Liver (tissue), 9 donors: ENCODE measurements around the gene SMKR1. TPM values are rescaled to one million over a fixed set of nuclear protein-coding genes. Genes with fewer than 3 reads are reported as not detected.

Source experiments
- DNase-seq: peaks from one replicate; pipeline ENCODE4 v3.0.0-alpha.2; 2017; ENCODE audit warnings: low spot score
- H3K27ac ChIP-seq, 2 donors: one replicate each; pipeline ENCODE4 v1.7.0; 2013; ENCODE audit warnings: inconsistent platforms in 2 of 2, low read length in 2 of 2, control low read depth in 1 of 2, low read depth in 1 of 2, mild to moderate bottlenecking in 1 of 2
- H3K27me3 ChIP-seq, 4 donors: one replicate each; pipeline versions ENCODE4 v1.6.1 to v1.7.0; 2013; ENCODE audit warnings: low read length in 3 of 4, inconsistent platforms in 1 of 4, mild to moderate bottlenecking in 1 of 4, moderate library complexity in 1 of 4; ENCODE audit not compliant: control insufficient read depth in 4 of 4, insufficient read depth in 4 of 4
- H3K36me3 ChIP-seq, 4 donors: one replicate each; pipeline versions ENCODE4 v1.6.1 to v1.7.0; 2013; ENCODE audit warnings: low read length in 3 of 4, mild to moderate bottlenecking in 3 of 4, low read depth in 1 of 4, moderate library complexity in 1 of 4; ENCODE audit not compliant: control insufficient read depth in 4 of 4, insufficient read depth in 3 of 4
- H3K4me1 ChIP-seq, 4 donors: one replicate each; pipeline versions ENCODE4 v1.6.1 to v1.7.0; 2013; ENCODE audit warnings: low read length in 3 of 4, mild to moderate bottlenecking in 3 of 4, moderate library complexity in 1 of 4; ENCODE audit not compliant: control insufficient read depth in 4 of 4, insufficient read depth in 4 of 4
- H3K4me3 ChIP-seq, 3 donors: one replicate each; pipeline versions ENCODE4 v1.6.1 to v1.7.0; 2013; ENCODE audit warnings: low read length in 3 of 3, control low read depth in 1 of 3, low read depth in 1 of 3, mild to moderate bottlenecking in 1 of 3
- H3K9ac ChIP-seq, 2 donors: one replicate each; pipeline ENCODE4 v1.7.0; 2013; ENCODE audit warnings: low read length in 2 of 2, mild to moderate bottlenecking in 2 of 2, moderate library complexity in 2 of 2, control low read depth in 1 of 2, low read depth in 1 of 2
- H3K9me3 ChIP-seq, 4 donors: one replicate each; pipeline versions ENCODE4 v1.6.1 to v1.7.0; 2013; ENCODE audit warnings: low read length in 3 of 4; ENCODE audit not compliant: control insufficient read depth in 4 of 4
- EGR1 ChIP-seq, 2 donors: IDR thresholded peaks; 2 replicates each; pipeline ENCODE4 v1.6.1; 2016 to 2018; ENCODE audit warnings: antibody characterized with exemption in 2 of 2, low read depth in 2 of 2
- FOXA1 ChIP-seq: IDR thresholded peaks from 2 replicates; pipeline ENCODE4 v1.6.1; 2016; ENCODE audit warnings: antibody characterized with exemption
- FOXA2 ChIP-seq: IDR thresholded peaks from 2 replicates; pipeline ENCODE4 v1.6.1; 2016; ENCODE audit warnings: antibody characterized with exemption
- GABPA ChIP-seq, 2 donors: IDR thresholded peaks in 1 of 2; conservative IDR thresholded peaks in 1 of 2; 2 replicates each; pipeline ENCODE4 v1.6.1; 2016; ENCODE audit warnings: antibody characterized with exemption in 2 of 2, mild to moderate bottlenecking in 1 of 2, moderate library complexity in 1 of 2
- HNF4A ChIP-seq, 2 donors: conservative IDR thresholded peaks; 2 replicates each; pipeline ENCODE4 v1.6.1; 2016; ENCODE audit warnings: antibody characterized with exemption in 2 of 2, mild to moderate bottlenecking in 2 of 2
- HNF4G ChIP-seq: IDR thresholded peaks from 2 replicates; pipeline ENCODE4 v1.6.1; 2016; ENCODE audit warnings: antibody characterized with exemption
- JUND ChIP-seq, 2 donors: IDR thresholded peaks; 2 replicates each; pipeline ENCODE4 v1.6.1; 2016; ENCODE audit warnings: antibody characterized with exemption in 2 of 2
- NR2F2 ChIP-seq: IDR thresholded peaks from 2 replicates; pipeline ENCODE4 v1.6.1; 2016; ENCODE audit warnings: antibody characterized with exemption
- RAD21 ChIP-seq, 2 donors: IDR thresholded peaks; 2 replicates each; pipeline ENCODE4 v1.6.1; 2016; ENCODE audit warnings: antibody characterized with exemption in 2 of 2, mild to moderate bottlenecking in 2 of 2
- RXRA ChIP-seq, 2 donors: IDR thresholded peaks; 2 replicates each; pipeline ENCODE4 v1.6.1; 2017 to 2018; ENCODE audit warnings: antibody characterized with exemption in 2 of 2, mild to moderate bottlenecking in 1 of 2
- SP1 ChIP-seq: IDR thresholded peaks from 2 replicates; pipeline ENCODE4 v1.6.1; 2018; ENCODE audit warnings: antibody characterized with exemption, mild to moderate bottlenecking
- TAF1 ChIP-seq: conservative IDR thresholded peaks from 2 replicates; pipeline ENCODE4 v1.6.1; 2016; ENCODE audit warnings: antibody characterized with exemption, mild to moderate bottlenecking
- YY1 ChIP-seq: IDR thresholded peaks from 2 replicates; pipeline ENCODE4 v1.6.1; 2016; ENCODE audit warnings: antibody characterized with exemption, mild to moderate bottlenecking
- WGBS: extraction: QIAGEN DNeasy Blood & Tissue Kit; methylation state at CpG from one replicate; pipeline ENCODE4 v1.1.7; 2013; 5-methylcytosine and 5-hydroxymethylcytosine counted together
- polyA plus RNA-seq, 2 donors: library from polyadenylated mRNA; stranded (reverse) in 1 of 2; unstranded in 1 of 2; fragments of 200-250 nt in 1 of 2; fragments of >200 nt in 1 of 2; fragmentation: Nextera tagmentation in 1 of 2; extraction: Ambion mirVana in 1 of 2; gene quantifications; one replicate each; pipeline versions ENCODE4 v1.2.1 to v1.2.3, GENCODE V29; 2013 to 2015
- total RNA-seq, 2 donors: library from RNA; depleted of rRNA; stranded (reverse); fragments of >200 nt; gene quantifications; one replicate each; pipeline ENCODE4 v1.2.3, GENCODE V29; 2014
- TF ChIP-seq, protein P1 (sequence below): IDR thresholded peaks from 2 replicates; pipeline ENCODE4 v1.6.1; 2016; ENCODE audit warnings: antibody characterized with exemption
- TF ChIP-seq, protein P2 (sequence below): IDR thresholded peaks from 2 replicates; pipeline ENCODE4 v1.6.1; 2016; ENCODE audit warnings: antibody characterized with exemption
- TF ChIP-seq, protein P3 (sequence below): IDR thresholded peaks from 2 replicates; pipeline ENCODE4 v1.6.1; 2016; ENCODE audit warnings: antibody characterized with exemption
- TF ChIP-seq, protein P4 (sequence below): IDR thresholded peaks from 2 replicates; pipeline ENCODE4 v1.6.1; 2016; ENCODE audit warnings: antibody characterized with exemption, mild to moderate bottlenecking
- donor health status: healthy.
- donor health status: healthy.
- donor health status: healthy.
- donor health status: healthy.
- donor health status: healthy.

Gene SMKR1
- total and polyA plus RNA-seq, 4 donors, result not detected

DNA sequence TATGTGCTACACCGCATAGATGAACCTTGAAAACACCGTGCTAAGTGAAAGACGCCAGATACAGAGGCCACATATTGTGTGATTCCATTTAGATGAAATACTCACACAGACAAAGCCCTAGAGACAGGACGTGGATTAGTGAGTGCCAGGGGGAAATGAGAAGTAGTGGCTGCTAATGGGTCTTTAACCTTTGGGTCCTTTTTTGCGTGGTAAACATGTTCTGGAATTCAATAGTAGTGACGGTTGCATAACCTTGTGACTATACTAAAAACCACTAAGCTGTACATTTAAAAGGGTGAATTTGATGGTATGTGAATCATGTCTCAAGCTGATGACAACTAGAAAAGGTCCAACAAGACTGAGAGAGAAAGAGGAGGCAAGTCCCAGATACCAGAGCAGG is 15.6 kb downstream of the SMKR1 start:
- TF ChIP-seq FOXA1 (no peak), SP1 (no peak), TAF1 (no peak), RXRA (IDR thresholded peaks at IDR 0.05) (no peak), HNF4G (no peak), RAD21 (IDR thresholded peaks at IDR 0.05) (no peak), EGR1 (IDR thresholded peaks at IDR 0.05; ENCODE audit: low read depth in 2 of 2) (no peak), GABPA (IDR thresholded peaks at IDR 0.05 in 1 of 2, conservative IDR thresholded peaks at IDR 0.05 in 1 of 2) (no peak)
- TF ChIP-seq, protein P1, sequence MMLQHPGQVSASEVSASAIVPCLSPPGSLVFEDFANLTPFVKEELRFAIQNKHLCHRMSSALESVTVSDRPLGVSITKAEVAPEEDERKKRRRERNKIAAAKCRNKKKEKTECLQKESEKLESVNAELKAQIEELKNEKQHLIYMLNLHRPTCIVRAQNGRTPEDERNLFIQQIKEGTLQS, result no peak
- TF ChIP-seq, protein P2, sequence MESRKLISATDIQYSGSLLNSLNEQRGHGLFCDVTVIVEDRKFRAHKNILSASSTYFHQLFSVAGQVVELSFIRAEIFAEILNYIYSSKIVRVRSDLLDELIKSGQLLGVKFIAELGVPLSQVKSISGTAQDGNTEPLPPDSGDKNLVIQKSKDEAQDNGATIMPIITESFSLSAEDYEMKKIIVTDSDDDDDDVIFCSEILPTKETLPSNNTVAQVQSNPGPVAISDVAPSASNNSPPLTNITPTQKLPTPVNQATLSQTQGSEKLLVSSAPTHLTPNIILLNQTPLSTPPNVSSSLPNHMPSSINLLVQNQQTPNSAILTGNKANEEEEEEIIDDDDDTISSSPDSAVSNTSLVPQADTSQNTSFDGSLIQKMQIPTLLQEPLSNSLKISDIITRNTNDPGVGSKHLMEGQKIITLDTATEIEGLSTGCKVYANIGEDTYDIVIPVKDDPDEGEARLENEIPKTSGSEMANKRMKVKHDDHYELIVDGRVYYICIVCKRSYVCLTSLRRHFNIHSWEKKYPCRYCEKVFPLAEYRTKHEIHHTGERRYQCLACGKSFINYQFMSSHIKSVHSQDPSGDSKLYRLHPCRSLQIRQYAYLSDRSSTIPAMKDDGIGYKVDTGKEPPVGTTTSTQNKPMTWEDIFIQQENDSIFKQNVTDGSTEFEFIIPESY, result no peak
- TF ChIP-seq, protein P3, sequence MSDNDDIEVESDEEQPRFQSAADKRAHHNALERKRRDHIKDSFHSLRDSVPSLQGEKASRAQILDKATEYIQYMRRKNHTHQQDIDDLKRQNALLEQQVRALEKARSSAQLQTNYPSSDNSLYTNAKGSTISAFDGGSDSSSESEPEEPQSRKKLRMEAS, result no peak
- TF ChIP-seq, protein P4, sequence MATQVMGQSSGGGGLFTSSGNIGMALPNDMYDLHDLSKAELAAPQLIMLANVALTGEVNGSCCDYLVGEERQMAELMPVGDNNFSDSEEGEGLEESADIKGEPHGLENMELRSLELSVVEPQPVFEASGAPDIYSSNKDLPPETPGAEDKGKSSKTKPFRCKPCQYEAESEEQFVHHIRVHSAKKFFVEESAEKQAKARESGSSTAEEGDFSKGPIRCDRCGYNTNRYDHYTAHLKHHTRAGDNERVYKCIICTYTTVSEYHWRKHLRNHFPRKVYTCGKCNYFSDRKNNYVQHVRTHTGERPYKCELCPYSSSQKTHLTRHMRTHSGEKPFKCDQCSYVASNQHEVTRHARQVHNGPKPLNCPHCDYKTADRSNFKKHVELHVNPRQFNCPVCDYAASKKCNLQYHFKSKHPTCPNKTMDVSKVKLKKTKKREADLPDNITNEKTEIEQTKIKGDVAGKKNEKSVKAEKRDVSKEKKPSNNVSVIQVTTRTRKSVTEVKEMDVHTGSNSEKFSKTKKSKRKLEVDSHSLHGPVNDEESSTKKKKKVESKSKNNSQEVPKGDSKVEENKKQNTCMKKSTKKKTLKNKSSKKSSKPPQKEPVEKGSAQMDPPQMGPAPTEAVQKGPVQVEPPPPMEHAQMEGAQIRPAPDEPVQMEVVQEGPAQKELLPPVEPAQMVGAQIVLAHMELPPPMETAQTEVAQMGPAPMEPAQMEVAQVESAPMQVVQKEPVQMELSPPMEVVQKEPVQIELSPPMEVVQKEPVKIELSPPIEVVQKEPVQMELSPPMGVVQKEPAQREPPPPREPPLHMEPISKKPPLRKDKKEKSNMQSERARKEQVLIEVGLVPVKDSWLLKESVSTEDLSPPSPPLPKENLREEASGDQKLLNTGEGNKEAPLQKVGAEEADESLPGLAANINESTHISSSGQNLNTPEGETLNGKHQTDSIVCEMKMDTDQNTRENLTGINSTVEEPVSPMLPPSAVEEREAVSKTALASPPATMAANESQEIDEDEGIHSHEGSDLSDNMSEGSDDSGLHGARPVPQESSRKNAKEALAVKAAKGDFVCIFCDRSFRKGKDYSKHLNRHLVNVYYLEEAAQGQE, result no peak
- 77% methylated on average over 6 of the region's 6 CpGs for WGBS
- no peaks in the 10 kb centered on the region for H3K27me3 ChIP-seq
- no peaks in the 10 kb centered on the region for H3K4me1 ChIP-seq
- no peak overlapping the region for H3K9ac ChIP-seq
- no peak overlapping the region for H3K4me3 ChIP-seq
- no peak for DNase-seq
- H3K27ac ChIP-seq, result no peak overlapping the region
- no peaks in the 10 kb centered on the region for H3K36me3 ChIP-seq
- no peaks in the 10 kb centered on the region for H3K9me3 ChIP-seq

DNA sequence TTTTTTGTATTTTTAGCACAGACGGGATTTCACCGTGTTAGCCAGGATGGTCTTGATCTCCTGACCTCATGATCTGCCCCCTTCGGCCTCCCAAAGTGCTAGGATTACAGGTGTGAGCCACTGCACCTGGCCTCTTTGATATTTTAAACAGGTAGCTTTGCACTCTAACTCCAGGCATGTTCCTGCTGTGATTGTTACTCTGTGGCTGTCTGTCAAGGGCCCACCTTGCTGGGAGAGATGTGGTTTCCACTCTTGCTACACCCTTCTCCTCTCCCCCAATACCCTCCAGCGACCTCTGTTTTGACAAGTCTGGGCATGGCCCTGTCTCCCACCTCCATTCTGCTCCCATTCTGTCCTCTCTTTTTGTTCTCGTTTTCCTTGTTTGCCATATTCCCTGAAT is 17.1 kb downstream of the SMKR1 start:
- H3K27ac ChIP-seq, result no peak overlapping the region
- H3K9ac ChIP-seq, result no peak overlapping the region
- H3K27me3 ChIP-seq, result no peaks in the 10 kb centered on the region
- H3K36me3 ChIP-seq, result no peaks in the 10 kb centered on the region
- no peak overlapping the region for H3K4me3 ChIP-seq
- no peaks in the 10 kb centered on the region for H3K9me3 ChIP-seq
- 38% methylated on average over 5 of the region's 5 CpGs for WGBS
- no peaks in the 10 kb centered on the region for H3K4me1 ChIP-seq
- no peak for DNase-seq
- no peak for TF ChIP-seq JUND (IDR thresholded peaks at IDR 0.05)
- no peak for TF ChIP-seq TAF1
- TF ChIP-seq HNF4A (conservative IDR thresholded peaks at IDR 0.05), result no peak
- TF ChIP-seq, protein P1, result no peak
- no peak for TF ChIP-seq FOXA2
- TF ChIP-seq EGR1 (IDR thresholded peaks at IDR 0.05; ENCODE audit: low read depth in 2 of 2), result no peak
- TF ChIP-seq, protein P4, result no peak
- TF ChIP-seq FOXA1, result no peak
- TF ChIP-seq HNF4G, result no peak
- no peak for TF ChIP-seq YY1
- no peak for TF ChIP-seq RXRA (IDR thresholded peaks at IDR 0.05)
- no peak for TF ChIP-seq GABPA (IDR thresholded peaks at IDR 0.05 in 1 of 2, conservative IDR thresholded peaks at IDR 0.05 in 1 of 2)
- no peak for TF ChIP-seq SP1
- TF ChIP-seq, protein P3, result no peak
- TF ChIP-seq NR2F2, result no peak
- TF ChIP-seq, protein P2, result no peak
